A673 (cell line): ENCODE data around the gene TAB3.

Experiments
- CTCF ChIP-seq: fragments of 300-800, 200-600 bp; sonication (generic); conservative IDR thresholded peaks from 2 replicates; pipeline ENCODE4 v1.5.1; 2017; ENCODE audit warnings: low read depth, mild to moderate bottlenecking, antibody characterized with exemption, low read length, moderate library complexity, mixed read lengths
- EZH2 ChIP-seq: fragments of 200-600 bp; sonication (generic); IDR thresholded peaks from 2 replicates; pipeline ENCODE4 v1.6.1; 2017; ENCODE audit warnings: borderline replicate concordance, low read depth, mild to moderate bottlenecking, mixed read lengths, antibody characterized with exemption, low read length; ENCODE audit not compliant: poor library complexity, severe bottlenecking

GRCh38 chrX:30806187-30806728 is 82.8 kb downstream of the TAB3 start:
- no peak for TF ChIP-seq CTCF
- no peak for TF ChIP-seq EZH2
